CD4-positive, alpha-beta T cell treated with Interleukin-6 for 4 hours (primary cell): ENCODE results near the gene CSNK1E.
A peak's percentile ranks its signal among the peaks of the same experiment; 100 is the strongest.

Experiments used
- DNase-seq: peaks from one replicate; pipeline ENCODE4 v3.0.0-alpha.2; 2020; ENCODE audit warnings: mixed read lengths

Gene CSNK1E

GRCh38 chr22:38271927-38272372 is 45.3 kb downstream of the CSNK1E start:
- no peak for DNase-seq

- no peak for DNase-seq
Measured at GRCh38 chr22:38271101-38271500, 46.1 kb downstream of the CSNK1E start.

GRCh38 chr22:38270091-38270992 is 46.9 kb downstream of the CSNK1E start:
- DNase-seq, result no peak

DNA sequence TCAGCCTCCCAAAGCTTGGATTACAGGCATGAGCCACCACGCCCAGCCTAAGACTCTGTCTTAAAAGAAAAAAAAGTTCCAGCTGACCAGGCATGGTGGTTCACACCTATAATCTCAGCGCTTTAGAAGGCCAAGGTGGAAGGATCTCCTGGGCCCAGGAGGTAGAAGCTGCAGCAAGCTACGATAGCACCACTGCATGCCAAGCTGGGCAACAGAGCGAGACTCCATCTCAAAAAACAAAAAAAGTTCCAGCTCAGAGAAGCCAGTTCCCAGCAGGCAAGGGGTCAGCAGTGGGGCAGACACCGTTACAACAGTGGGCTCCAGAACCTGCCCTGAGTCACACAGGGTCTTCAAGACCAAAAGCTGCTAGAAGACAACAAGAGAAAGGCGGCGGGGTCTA is 47.8 kb downstream of the CSNK1E start:
- no peak for DNase-seq

DNA sequence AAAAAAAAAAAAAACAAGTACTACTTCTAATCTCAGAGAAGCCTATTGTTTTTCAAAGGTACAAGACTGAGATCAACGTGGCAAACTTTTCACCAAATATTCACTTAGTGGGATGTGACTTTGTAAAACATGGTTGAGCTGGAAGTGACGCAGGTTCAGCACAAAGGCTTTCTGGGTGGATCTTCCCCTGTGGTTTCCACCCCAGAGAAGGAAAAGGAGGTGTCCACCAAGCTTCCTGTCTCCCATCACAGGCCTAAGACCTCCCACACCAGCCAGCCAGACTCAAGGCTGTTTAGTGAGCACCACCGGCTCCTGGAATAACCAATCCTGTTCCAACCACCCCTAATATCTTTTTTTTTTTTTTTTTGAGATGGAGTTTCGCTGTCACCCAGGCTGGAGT is 50.1 kb downstream of the CSNK1E start:
- DNase-seq, result peak; percentile 58

DNA sequence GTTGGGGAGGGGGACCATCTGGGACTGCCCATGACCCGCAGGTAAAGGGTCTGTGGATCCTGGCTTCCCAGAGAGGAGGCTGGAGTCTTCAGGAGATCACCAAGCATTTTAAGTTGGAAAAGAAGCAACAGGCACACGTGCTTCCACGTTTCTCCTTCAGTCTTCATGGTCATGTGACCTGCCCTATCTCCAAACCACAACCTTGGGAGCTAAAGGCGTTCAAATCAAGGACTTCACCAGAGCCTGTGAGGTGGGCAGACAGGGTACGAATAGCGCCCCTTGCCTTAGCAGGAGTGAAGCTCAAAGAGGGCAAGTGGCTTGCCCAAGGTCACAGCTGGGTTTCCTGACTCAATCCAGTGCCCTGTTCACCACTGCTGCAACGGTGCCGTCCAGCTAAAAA is 51.1 kb downstream of the CSNK1E start:
- DNase-seq, result no peak

GRCh38 chr22:38264322-38264843 is 52.9 kb downstream of the CSNK1E start:
- no peak for DNase-seq

- peak; percentile 49 for DNase-seq
Measured at GRCh38 chr22:38262051-38262795, 55.0 kb downstream of the CSNK1E start.

GRCh38 chr22:38260761-38261681 is 56.2 kb downstream of the CSNK1E start:
- no peak for DNase-seq

DNA sequence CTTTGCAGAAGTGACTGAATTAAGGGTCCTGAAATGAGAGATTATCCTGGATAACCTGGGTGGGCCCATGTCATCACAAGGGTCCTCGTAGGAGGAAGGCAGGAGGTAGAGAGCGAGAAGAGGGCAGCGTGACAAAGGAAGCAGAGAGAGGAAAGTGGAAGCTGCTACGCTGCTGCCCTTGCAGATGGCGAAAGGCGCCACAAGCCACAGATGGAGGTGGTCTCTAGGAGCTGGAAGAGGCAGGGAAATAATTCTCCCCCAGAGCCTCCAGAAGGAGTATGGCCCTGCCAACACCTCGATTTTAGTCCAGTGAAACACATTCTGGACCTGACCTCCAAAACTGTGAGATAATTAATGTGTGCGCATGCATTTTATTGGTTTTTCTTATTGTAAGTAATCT is 57.9 kb downstream of the CSNK1E start:
- DNase-seq, result no peak

GRCh38 chr22:38258895-38259294 is 58.3 kb downstream of the CSNK1E start:
- no peak for DNase-seq

DNA sequence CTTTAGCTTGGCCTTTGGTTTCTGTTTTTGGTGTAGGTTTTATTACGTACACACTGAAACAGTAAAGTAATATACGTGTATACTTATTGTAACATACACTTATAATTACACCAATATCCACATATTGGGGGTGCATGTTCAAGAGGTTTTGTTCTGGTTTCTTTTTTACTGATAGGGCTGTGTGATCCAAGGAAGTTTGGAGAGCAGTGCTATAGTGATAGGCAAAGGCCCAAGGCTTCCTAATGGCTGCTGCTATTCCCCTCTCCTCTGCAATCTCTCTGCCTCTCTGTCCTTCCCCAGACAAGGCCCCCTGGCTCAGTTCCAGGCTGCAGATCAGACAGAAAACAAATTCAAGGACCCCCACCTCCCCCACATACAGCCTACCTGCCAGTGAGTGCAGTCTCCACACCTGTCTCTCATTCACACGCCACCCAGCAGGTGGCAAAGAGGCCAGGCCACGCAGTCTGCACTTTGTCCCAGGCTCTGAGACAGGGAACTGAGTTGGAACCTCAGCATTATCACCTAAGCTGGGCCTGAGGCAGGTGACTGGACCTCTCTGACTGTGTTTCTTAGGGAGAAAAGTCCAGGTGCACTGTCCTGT is 59.5 kb downstream of the CSNK1E start:
- DNase-seq, result no peak

DNA sequence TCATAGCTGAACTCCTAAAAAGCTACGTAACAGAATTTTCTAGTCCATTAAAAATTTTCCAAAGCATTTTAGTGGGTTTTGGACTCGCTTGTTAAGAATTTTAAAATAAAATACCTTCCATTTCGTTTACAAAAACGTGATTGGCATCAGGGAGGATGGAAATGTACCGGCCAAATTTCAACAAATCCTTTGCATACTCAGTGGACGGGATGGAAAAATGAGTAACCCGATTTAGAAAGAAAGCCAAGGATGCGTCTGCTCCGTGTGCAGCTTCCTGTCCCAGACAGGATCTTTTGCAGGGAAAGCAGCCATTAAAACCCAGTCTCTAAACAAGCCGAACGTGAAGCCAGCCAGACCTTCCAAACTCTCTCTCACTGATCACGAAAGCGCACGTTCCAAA is 60.1 kb downstream of the CSNK1E start:
- no peak for DNase-seq

DNA sequence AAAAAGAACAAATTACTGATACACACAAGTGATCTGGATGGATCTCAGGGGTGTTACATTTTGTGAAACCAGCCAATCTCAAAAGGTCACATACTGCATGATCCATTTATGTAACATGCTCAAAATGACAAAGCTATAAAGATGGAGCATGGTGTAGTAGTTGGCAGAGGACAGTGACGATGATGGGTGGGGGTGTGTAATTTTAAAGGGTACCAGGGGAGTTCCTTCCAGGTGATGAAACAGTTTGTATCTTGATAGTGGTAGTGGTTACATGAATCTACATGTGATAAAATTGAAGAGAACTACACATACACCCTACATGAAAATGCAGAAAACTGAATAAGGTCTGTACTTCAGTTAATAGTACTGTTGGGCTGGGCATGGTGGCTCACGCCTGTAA is 61.5 kb downstream of the CSNK1E start:
- DNase-seq, result no peak

DNA sequence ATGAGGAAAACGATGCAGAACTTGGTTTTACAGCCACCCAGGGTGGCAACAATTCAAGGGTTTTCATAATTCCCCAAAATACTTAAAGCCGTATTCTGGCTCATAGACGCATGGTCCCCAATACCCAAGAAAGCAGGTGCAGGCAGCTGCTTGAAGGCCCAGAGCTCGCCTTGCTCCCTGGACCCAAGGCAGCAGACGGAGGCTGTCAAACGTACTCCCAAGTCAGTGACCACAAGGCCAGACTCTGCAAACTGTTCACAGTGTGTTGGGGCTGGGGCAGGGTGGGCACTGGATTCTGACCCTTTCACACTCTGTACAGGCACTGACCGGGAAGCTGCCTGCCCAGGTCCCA is 65.9 kb downstream of the CSNK1E start:
- DNase-seq, result no peak

DNA sequence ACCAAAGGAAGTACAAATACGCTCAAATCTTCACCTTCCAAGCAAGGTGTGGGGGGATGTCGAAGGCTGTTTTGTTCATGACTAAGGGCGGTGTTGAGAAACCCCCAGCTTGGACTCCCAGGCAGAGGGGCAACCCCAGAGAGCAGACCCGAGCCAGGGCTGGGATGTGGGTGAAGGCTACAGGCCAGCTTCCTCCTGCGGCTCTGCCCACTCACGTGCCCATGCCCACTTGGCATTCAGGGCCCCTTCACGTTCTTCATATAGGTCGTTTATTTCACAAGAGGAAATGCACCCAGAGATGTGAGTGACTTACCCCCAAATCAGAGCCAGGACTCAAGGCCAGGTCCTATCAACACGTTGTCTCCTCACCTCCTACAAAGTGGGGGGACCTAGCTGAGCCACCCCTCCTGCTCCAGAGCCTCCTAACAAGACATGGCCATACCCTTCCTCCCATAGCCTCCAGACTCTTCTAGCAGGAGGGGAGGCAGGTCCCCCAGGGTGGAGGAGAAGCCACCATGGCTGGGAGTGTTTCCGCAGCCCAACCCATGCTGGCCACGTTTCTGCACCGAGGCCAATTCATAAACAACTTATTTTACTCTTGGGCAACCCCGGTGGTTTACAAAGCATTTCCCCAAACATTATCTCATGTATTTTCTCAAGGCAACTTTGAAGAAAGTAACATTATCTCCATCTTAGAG is 66.4 kb downstream of the CSNK1E start:
- no peak for DNase-seq

- no peak for DNase-seq
Measured at GRCh38 chr22:38249803-38250642, 67.2 kb downstream of the CSNK1E start.

GRCh38 chr22:38249301-38249700 is 67.9 kb downstream of the CSNK1E start:
- DNase-seq, result no peak

DNA sequence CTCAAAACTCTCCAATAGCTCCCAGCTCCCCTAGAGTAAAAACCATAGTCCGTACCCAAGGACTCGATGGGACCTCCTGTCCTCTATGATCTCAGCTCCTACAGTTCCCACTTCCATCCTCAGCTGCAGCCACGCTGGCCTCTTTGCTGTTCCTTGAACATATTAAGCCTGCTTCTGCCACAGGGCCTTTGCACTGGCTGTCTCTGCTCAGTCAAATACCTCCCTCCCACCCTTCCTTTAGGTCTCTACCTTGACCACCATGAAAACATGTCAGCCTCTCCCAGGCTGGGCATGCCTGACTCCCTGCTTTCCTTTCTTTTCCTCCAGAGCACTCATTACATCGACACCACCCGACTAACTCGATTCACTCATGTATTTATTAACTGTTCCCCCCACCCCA is 69.0 kb downstream of the CSNK1E start:
- DNase-seq, result no peak

DNA sequence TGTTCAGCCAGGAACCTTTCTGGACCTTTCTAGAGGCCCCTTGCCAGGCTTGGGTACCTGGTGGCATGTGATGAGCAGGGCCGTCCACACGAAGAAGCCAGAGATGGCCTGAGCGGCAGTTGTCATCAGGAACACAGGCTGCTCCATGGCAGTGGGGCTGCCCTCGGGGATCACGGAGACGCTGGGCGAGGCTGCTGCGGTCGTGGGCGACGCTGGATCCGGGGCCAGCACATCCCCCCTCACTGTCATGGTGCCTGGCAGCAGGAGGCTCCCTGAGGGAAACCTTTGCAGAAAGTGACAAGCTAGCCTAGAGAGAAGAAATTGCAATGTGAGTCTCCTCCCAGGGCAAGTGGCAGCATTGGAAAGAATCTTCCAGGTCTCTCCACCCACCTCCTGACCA is 69.5 kb downstream of the CSNK1E start:
- no peak for DNase-seq

GRCh38 chr22:38246692-38247091 is 70.5 kb downstream of the CSNK1E start:
- no peak for DNase-seq
